ENCODE results near the gene ATAD2B. TPM values are rescaled to one million over a fixed set of nuclear protein-coding genes. Genes with fewer than 3 reads are reported as not detected.

ATAD2B gene
- total and polyA plus RNA-seq, 2 of the 8 experiments (the other 6 are each of a cell fraction or from before 2014, with no cell fraction given), result 3.4 to 16.1 TPM

- TF ChIP-seq SAP30 (IDR thresholded peaks at IDR 0.05; ENCODE audit: insufficient read depth, insufficient replicate concordance, low read length), result no peak
- no peak for TF ChIP-seq RFX5 (IDR thresholded peaks at IDR 0.05; ENCODE audit: borderline replicate concordance, low read depth, low read length)
- TF ChIP-seq JUN (IDR thresholded peaks at IDR 0.05; ENCODE audit: low read depth, low read length), result no peak
- no peak for TF ChIP-seq POLR2A (IDR thresholded peaks at IDR 0.05; ENCODE audit: control extremely low read depth in 1 of 2, low read depth in 2 of 2, low read length in 2 of 2)
Measured at GRCh38 chr2:23700627-23701026, 226.3 kb downstream of the ATAD2B start (continued).

All from H1 (cell line).